ENCODE data around the gene OR1S1. TPM values are rescaled to one million over a fixed set of nuclear protein-coding genes. Genes with fewer than 3 reads are reported as not detected.

Gene OR1S1
- total RNA-seq, 4 donors from 2014 or later, result not detected

- TF ChIP-seq CTCF (IDR thresholded peaks at IDR 0.05; ENCODE audit: low read depth), result no peak
Observed at GRCh38 chr11:58216476-58216875, 4.0 kb downstream of the OR1S1 start.

- no peak for TF ChIP-seq CTCF (IDR thresholded peaks at IDR 0.05; ENCODE audit: low read depth)
Observed at GRCh38 chr11:58222721-58223120, 10.2 kb downstream of the OR1S1 start.

GRCh38 chr11:58227956-58228615 is 15.6 kb downstream of the OR1S1 start:
- no peak for TF ChIP-seq CTCF (IDR thresholded peaks at IDR 0.05; ENCODE audit: low read depth)

GRCh38 chr11:58243954-58244353 is 31.4 kb downstream of the OR1S1 start:
- TF ChIP-seq CTCF (IDR thresholded peaks at IDR 0.05; ENCODE audit: low read depth), result no peak

GRCh38 chr11:58254936-58255335 is 42.4 kb downstream of the OR1S1 start:
- TF ChIP-seq CTCF (IDR thresholded peaks at IDR 0.05; ENCODE audit: low read depth), result no peak

- no peak for TF ChIP-seq CTCF (IDR thresholded peaks at IDR 0.05; ENCODE audit: low read depth)
Observed at GRCh38 chr11:58259983-58260382, 47.5 kb downstream of the OR1S1 start.

Other genes starting within 250 kb of the OR1S1 start
- not detected for gene OR9Q1, start 188.8 kb upstream of the OR1S1 start, total RNA-seq
- not detected for gene OR6Q1, start 181.8 kb upstream of the OR1S1 start, total RNA-seq
- not detected for gene OR9I1, start 87.2 kb upstream of the OR1S1 start, total RNA-seq
- gene OR9Q2, start 23.6 kb upstream of the OR1S1 start, total RNA-seq, result not detected
- not detected for gene OR1S2, start 8.6 kb upstream of the OR1S1 start, total RNA-seq
- not detected for gene OR10Q1, start 16.2 kb downstream of the OR1S1 start, total RNA-seq
- not detected for gene OR10W1, start 55.5 kb downstream of the OR1S1 start, total RNA-seq
- not detected for gene OR5B17, start 146.3 kb downstream of the OR1S1 start, total RNA-seq
- not detected for gene OR5B3, start 194.2 kb downstream of the OR1S1 start, total RNA-seq
- not detected for gene OR5B2, start 215.4 kb downstream of the OR1S1 start, total RNA-seq
- gene OR5B12, start 229.5 kb downstream of the OR1S1 start, total RNA-seq, result not detected